Measurements from ENCODE around the gene TGFBR2.

TGFBR2 gene

GRCh38 chr3:30670292-30670691, 63.9 kb downstream of the TGFBR2 start:
- Mint-ChIP-seq H3K27me3 (ENCODE audit: low read depth) (no peaks in the 10 kb centered on the region), H3K9me3 (no peaks in the 10 kb centered on the region), H3K4me1 (peaks cover 11% of the 10 kb centered on the region), H3K27ac (no peak overlapping the region), H3K4me3 (no peak overlapping the region), H3K36me3 (ENCODE audit: low read depth) (peaks cover 66% of the 10 kb centered on the region)
- no peak for TF ChIP-seq CTCF (IDR thresholded peaks at IDR 0.05; ENCODE audit: unreplicated experiment in 3 of 3)

GRCh38 chr3:30671527-30672286, 65.3 kb downstream of the TGFBR2 start:
- no peak overlapping the region for H3K27ac Mint-ChIP-seq
- peaks cover 6% of the 10 kb centered on the region for H3K4me1 Mint-ChIP-seq
- no peaks in the 10 kb centered on the region for H3K27me3 Mint-ChIP-seq (ENCODE audit: low read depth)
- H3K9me3 Mint-ChIP-seq: no peaks in the 10 kb centered on the region
- peaks cover 80% of the 10 kb centered on the region for H3K36me3 Mint-ChIP-seq (ENCODE audit: low read depth)
- no peak for TF ChIP-seq CTCF (IDR thresholded peaks at IDR 0.05; ENCODE audit: unreplicated experiment in 3 of 3)
- no peak overlapping the region for H3K4me3 Mint-ChIP-seq

GRCh38 chr3:30672287-30672735, 65.9 kb downstream of the TGFBR2 start:
- Mint-ChIP-seq H3K4me1 (peaks cover 10% of the 10 kb centered on the region), H3K36me3 (ENCODE audit: low read depth) (peaks cover 86% of the 10 kb centered on the region), H3K9me3 (no peaks in the 10 kb centered on the region), H3K4me3 (no peak overlapping the region), H3K27ac (no peak overlapping the region), H3K27me3 (ENCODE audit: low read depth) (no peaks in the 10 kb centered on the region)
- TF ChIP-seq CTCF (IDR thresholded peaks at IDR 0.05; ENCODE audit: unreplicated experiment in 3 of 3): no peak

GRCh38 chr3:30672959-30673358, 66.6 kb downstream of the TGFBR2 start:
- H3K4me1 Mint-ChIP-seq: peaks cover 11% of the 10 kb centered on the region
- H3K36me3 Mint-ChIP-seq (ENCODE audit: low read depth): peaks cover 92% of the 10 kb centered on the region
- no peaks in the 10 kb centered on the region for H3K27me3 Mint-ChIP-seq (ENCODE audit: low read depth)
- H3K9me3 Mint-ChIP-seq: no peaks in the 10 kb centered on the region
- H3K4me3 Mint-ChIP-seq: no peak overlapping the region
- no peak for TF ChIP-seq CTCF (IDR thresholded peaks at IDR 0.05; ENCODE audit: unreplicated experiment in 3 of 3)
- no peak overlapping the region for H3K27ac Mint-ChIP-seq

- H3K4me3 Mint-ChIP-seq: no peak overlapping the region
- no peaks in the 10 kb centered on the region for H3K27me3 Mint-ChIP-seq (ENCODE audit: low read depth)
- H3K27ac Mint-ChIP-seq: no peak overlapping the region
- no peaks in the 10 kb centered on the region for H3K9me3 Mint-ChIP-seq
- no peak for TF ChIP-seq CTCF (IDR thresholded peaks at IDR 0.05; ENCODE audit: unreplicated experiment in 3 of 3)
- peaks cover 11% of the 10 kb centered on the region for H3K4me1 Mint-ChIP-seq
- peaks cover 88% of the 10 kb centered on the region for H3K36me3 Mint-ChIP-seq (ENCODE audit: low read depth)
Measured at GRCh38 chr3:30673425-30674341, 67.3 kb downstream of the TGFBR2 start.

Measured in nephron (organoid).